ENCODE measurements around the gene OS9.

- TF ChIP-seq EZH2 (IDR thresholded peaks at IDR 0.05; ENCODE audit: low read length, unreplicated experiment) (no peak), CTCF (conservative IDR thresholded peaks at IDR 0.05; ENCODE audit: low read depth, low read length) (no peak), EZH2phosphoT487 (IDR thresholded peaks at IDR 0.05; ENCODE audit: borderline replicate concordance, low read length) (no peak)
Measured at GRCh38 chr12:57724936-57725740, 31.2 kb downstream of the OS9 start.

Measured in PC-3 (cell line).